HG02885 (cell line): ENCODE data around the gene FARP2.
A peak's percentile ranks its signal among the peaks of the same experiment; 100 is the strongest.

Experiments used
- ATAC-seq: cut with Tn5 transposase; IDR thresholded peaks from one replicate; pipeline ENCODE4 v1.9.1; 2021; ENCODE audit warnings: mild to moderate bottlenecking; ENCODE audit not compliant: unreplicated experiment, poor library complexity

FARP2 gene

DNA sequence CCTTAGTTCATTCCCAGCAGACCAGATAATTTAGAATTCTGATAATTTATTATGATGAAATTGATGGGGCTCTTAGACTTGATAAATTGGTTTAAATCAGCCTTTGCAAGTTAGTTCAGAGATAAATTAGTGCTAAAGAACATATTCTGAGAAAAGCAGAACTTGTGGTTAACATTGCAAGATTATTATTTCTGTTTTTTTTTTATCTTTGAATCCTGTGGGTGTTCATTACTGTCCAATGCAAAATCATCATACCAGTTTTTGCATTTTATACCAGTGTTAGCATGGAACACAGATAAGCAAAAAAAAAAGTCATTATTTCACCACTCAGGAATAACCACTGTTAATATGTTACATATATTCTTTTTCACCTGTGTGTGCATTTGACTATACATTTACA is 31.3 kb upstream of the FARP2 start:
- no peak for ATAC-seq

DNA sequence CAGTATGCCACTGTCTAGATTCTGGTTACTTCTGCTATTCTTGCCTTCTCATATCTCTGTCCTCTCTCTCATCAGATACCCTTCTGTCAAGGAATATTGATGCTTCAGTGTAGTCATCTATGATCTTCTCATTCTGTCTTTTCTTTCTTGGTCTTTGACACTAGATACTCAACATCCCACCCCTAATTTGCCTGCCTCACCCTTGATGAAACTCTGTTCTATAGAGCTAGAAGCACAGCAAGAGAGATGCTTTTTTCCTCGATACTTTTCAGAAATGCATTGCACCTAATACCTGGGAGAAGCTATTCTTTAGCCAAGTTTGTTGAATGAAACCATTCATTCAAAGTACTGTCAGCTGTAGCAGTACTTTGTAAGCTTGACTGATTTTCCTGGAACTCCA is 30.8 kb upstream of the FARP2 start:
- ATAC-seq: no peak

DNA sequence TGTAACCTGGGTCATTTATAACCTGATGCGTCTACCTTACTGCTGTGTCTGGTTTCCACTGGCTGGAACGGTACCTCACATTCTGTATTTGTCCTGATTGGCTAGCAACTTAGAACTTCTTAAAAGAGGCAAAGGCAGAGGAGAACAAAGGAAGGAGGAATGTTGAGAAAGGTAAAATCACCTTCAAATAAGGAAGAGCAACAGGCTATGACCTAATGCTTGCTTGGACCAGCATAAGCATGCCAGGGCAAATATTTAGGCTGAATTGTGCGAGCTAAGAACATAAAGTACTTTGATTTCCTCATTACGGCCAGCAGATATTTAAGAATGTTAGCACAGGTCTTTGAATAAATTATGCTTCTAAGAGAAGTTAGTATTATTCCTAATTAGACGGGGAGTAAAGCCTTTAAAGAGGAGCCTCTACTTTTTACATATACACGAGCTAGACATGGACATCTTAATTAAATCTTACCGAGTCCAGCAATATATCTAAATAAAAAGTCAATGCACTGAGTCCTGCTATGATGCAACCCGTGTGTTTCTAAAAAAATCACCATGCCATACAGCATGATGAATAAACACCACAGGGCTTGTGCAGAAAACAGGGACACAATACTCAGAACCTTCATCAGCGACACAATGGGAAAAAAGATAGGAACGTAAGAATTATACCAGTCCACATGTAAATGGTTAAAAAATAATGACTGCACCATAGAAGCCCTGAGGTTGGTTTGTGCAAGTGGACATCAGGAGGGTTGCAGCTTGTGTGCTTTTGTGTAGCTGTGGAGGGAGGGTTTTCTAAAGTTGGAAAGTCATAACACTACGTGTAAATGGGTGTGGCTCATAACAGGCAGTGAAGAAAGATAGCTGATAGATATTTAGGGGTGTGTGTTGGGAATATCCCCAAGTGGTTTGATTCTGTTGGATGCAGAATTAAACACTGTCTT is 26.1 kb upstream of the FARP2 start:
- no peak for ATAC-seq

DNA sequence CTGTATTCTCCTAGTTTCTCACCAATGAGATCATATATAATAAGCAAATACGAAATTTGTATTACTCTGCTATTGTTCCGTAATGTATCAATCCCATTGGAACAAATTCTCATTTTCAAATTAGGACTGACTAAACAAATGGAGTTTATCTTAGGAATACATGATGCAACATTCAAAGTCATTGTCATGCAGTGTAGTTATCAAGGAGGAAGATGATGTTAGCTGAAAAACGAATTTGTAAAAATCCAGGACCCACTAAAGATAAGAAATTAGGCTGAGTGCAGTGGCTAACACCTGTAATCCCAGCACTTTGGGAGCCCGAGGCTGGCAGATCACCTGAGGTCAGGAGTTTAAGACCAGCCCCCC is 25.5 kb upstream of the FARP2 start:
- ATAC-seq: no peak

GRCh38 chr2:241334813-241335212 is 21.3 kb upstream of the FARP2 start:
- no peak for ATAC-seq

DNA sequence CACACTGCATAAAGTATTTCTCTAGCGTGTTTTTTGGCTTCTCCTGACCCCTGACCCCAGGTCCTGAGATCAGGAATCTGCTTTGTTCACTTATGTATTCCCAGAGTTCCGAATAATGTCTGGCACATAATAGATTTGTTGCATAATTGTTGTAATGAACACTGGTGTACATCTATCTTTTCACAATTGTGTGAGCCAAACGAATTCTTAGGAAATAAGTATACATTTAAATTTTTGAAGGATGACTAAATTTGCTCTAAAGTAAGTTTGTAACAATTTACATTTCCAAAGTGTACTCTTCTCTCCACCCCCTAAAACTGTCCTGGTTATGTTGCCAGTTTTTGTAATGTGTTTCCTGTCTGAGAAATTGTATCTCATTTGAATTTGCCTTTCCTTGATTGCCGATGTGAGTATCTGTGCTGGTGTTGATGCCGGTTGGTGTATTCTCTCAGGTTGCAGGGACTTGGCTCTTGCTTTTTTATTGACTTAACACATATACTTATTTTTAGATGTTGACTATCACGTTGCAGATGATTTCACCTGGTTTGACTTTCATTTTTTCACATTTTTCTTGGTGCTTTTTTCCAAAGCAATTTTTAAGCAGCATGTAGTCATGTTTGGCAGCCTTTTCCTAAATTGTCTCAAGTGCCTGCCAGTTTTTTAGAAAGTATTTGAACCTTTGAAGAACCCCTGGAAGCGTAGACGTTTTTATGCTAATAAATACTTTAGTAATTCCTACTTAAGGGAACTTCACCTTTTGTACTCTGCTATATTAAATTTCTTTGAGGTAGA is 16.1 kb upstream of the FARP2 start:
- ATAC-seq: no peak

DNA sequence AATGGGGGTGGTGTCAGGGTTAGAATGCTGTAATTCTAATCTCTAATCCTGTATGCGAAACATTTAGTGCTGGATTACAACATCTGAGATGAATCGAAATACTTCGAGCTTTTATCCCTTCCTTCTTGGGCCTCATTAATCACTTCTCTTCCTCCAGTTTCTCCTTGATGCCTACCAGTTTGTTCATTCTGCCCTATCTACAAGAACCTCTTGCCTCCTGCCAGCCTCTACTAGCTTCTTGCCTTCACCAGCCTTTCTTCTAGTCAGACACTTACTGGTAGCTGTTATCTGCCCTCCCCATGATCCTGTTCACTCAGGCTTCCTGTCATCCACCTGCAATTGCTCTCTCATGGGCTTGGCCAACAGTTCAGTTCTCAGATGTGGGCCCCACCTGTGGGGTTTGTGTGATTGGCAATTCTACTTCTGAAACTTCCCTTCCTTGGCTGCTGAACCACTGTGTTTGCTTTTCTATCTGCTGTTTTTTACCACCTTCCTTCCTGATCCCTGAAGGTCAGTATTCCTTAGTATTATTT is 15.4 kb upstream of the FARP2 start:
- no peak for ATAC-seq

GRCh38 chr2:241344925-241345651 is 11.0 kb upstream of the FARP2 start:
- no peak for ATAC-seq

GRCh38 chr2:241349941-241350340 is 6.1 kb upstream of the FARP2 start:
- no peak for ATAC-seq

DNA sequence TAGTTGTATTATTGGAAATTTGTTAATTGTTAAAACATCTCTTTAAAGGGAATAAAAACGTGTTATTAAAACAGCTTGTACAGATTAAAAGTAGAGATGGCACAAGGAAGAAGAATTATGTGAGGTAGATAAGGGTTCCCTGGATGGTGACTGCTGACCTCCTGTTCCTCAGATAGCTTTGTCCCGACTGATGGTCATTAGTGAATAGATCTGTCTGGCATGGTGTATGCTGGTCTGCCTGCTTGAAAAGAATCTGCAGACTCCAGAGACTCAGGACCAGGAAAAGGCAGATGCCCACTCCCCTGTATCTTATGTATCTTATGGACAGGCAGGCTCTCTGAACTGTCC is 5.6 kb upstream of the FARP2 start:
- ATAC-seq: no peak

GRCh38 chr2:241350878-241351639 is 5.0 kb upstream of the FARP2 start:
- no peak for ATAC-seq

GRCh38 chr2:241351640-241352031 is 4.4 kb upstream of the FARP2 start:
- no peak for ATAC-seq

- ATAC-seq: no peak
Measured at GRCh38 chr2:241352227-241352626, 3.9 kb upstream of the FARP2 start.

DNA sequence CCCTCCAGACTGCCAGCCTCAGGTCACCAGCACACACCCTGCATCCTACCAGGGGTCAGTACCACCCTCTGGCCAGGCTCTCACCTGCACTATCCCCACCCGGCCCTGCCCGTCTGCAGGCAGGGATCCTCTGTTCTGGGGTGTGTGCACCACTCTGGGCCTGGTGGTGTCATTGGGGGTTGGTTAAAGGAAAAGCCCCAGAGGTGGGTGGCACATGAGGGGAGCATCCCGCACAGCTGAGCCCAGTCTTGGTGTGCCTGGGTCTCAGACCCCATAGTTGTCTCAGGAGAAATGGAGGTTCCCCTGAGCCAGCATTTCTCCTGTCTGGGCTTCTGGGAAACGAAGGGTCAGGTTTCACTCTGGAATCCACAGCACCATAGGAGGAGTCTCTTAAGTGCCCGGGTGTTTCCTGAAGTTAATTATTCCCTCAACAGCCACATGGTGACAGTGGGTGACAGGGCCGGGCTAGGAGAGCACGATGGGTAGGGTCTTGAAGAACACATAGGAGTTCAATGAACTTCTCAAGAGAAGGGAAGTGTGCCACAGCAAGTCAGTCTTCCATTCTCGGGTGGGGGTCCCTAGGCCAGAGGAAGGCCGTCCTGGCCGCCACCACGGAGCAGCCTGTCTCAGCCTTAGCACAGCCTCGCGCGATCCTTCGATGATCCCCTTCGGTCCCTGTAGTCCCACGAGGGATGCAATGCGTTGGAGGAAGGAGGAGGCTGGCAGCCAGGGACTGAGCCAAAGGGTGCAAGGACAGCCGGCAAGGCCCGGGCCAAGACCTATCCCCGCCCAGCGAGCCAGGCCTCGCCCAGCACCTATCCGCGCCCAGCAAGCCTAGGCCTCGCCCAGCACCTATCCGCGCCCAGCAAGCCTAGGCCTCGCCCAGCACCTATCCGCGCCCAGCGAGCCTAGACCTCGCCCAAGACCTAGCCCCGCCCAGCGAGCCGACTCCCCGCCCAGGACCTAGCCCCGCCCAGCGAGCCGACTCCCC is 1.1 kb upstream of the FARP2 start:
- peak; percentile 34 for ATAC-seq

GRCh38 chr2:241356871-241357260 is 781 bp downstream of the FARP2 start:
- no peak for ATAC-seq

DNA sequence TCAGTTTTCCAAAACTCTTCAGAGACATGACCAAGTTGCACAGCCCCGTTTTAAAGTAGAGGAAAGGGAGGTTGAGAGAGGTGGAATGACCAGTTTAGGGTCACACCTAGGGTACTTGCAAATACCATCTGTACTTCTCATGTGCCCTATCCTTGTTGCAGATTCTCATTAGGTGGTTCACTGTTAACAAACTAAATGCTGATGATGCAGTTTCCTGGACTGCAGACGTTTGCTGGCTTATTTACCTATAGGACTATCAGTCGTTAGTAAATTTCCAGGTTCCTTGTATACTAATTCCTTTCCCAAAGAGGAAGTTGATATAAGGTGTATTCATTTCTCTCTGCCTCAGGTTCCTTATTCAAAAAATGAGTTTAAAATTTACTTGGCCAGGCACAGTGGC is 1.4 kb downstream of the FARP2 start:
- ATAC-seq: no peak

- no peak for ATAC-seq
Measured at GRCh38 chr2:241358470-241358869, 2.4 kb downstream of the FARP2 start.

- no peak for ATAC-seq
Measured at GRCh38 chr2:241359481-241360045, 3.5 kb downstream of the FARP2 start.

DNA sequence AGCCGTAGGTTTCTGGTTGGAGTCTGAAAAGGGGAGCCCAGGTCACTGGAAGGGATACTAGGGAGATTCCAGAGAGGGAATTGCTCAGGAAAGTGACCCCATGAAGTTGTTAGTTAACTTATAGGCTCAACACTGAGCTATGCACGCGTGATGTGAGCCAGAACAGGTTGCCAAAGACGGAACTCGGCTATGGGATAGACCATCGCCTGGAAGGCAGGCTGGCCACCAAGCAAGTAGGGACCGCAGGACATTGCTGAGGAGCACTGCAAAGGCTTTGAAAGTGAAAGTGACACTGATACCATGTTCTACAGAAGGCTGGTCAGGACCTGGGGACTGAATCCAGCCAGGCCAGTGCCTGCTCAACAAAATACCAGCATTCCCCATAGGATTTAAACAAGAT is 7.3 kb downstream of the FARP2 start:
- no peak for ATAC-seq
